ENCODE measurements around the gene FBXO24. TPM values are rescaled to one million over a fixed set of nuclear protein-coding genes. Genes with fewer than 3 reads are reported as not detected.

Gene FBXO24
- polyA plus RNA-seq, 2 donors, result 0.33 to 0.81 TPM

DNA sequence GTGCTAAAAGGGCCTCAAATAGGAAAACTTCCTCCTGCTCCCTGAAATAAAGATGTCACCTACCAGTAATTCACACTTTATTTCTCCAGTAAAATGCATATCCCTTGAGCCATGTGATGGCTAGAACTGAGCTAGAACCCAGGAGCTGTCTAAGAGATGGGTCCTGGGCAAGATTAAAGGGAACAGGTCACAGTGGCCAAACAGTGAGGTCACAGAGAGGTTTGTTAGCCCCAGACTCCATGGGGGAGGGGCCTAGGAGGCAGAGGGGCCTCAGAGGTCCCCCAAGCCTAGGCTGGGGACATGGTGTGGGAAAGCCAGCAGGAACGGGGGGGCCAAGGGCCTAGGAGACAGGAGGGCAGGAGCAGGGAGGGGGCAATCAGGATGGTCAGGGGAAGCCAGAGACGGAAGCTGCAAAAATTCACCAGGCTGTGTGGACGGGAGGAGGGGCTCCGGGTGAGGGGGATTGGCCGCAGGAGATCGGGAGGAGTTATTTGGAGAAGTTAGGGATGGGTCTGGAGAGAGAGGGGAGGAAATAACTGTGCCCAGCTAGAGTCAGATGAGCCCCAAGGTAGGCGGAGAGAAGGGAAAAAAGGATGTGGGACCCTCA, 3.3 kb downstream of the FBXO24 start:
- Histone ChIP-seq H3K27me3 (ENCODE audit: control insufficient read depth in 1 of 2, insufficient read depth in 2 of 2, low read length in 2 of 2) (no peaks in the 10 kb centered on the region), H3K9me3 (ENCODE audit: control insufficient read depth in 2 of 2, insufficient read depth in 1 of 2, low read depth in 1 of 2, low read length in 1 of 2) (no peaks in the 10 kb centered on the region), H3K36me3 (ENCODE audit: control insufficient read depth in 2 of 2, insufficient read depth in 2 of 2, low read length in 1 of 2) (no peaks in the 10 kb centered on the region), H3K4me1 (ENCODE audit: control insufficient read depth in 2 of 2, insufficient read depth in 2 of 2, low read length in 1 of 2) (peaks cover 0 to 10% of the 10 kb centered on the region in 2 donors), H3K4me3 (ENCODE audit: low read depth in 1 of 2, low read length in 2 of 2) (no peak overlapping the region), H3K27ac (ENCODE audit: low read depth in 2 of 2, low read length in 1 of 2) (no peak overlapping the region)
- WGBS, 2 donors, result 50 to 56% methylated on average over 7 of the region's 7 CpGs

DNA sequence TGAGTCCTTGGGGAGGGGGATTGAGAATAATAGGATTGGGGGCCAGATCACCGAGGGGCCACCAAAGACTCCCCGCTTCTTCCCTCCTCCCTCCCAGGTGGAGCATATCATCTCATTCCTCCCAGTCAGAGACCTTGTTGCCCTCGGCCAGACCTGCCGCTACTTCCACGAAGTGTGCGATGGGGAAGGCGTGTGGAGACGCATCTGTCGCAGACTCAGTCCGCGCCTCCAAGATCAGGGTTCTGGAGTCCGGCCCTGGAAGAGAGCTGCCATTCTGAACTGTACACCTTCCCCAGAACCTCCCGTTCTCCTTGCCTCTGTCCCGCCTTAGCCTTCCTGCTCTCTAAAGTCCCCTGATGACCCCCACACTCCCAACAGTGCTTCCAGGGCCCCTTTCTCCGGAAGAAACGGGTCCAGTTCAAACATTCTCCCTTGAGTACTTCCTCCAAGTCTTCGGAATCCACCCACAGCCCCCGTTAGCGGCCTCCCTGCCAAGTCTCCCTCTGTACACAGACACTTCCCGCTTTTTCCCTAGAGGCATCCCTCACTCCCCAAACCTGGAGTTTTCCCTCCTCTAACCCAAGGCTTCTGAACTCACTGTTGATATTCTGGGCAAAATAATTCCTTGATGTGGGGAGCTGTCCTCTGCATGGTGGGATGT, 4.1 kb downstream of the FBXO24 start:
- no peaks in the 10 kb centered on the region for H3K36me3 ChIP-seq (ENCODE audit: control insufficient read depth in 2 of 2, insufficient read depth in 2 of 2, low read length in 1 of 2)
- no peak overlapping the region for H3K4me3 ChIP-seq (ENCODE audit: low read depth in 1 of 2, low read length in 2 of 2)
- H3K9me3 ChIP-seq (ENCODE audit: control insufficient read depth in 2 of 2, insufficient read depth in 1 of 2, low read depth in 1 of 2, low read length in 1 of 2), result no peaks in the 10 kb centered on the region
- 24 to 28% methylated on average over 20 of the region's 20 CpGs for WGBS, 2 donors
- H3K27me3 ChIP-seq (ENCODE audit: control insufficient read depth in 1 of 2, insufficient read depth in 2 of 2, low read length in 2 of 2), result no peaks in the 10 kb centered on the region
- H3K27ac ChIP-seq (ENCODE audit: low read depth in 2 of 2, low read length in 1 of 2), result peak overlapping the region in 1 of 2 donors; percentile 2
- H3K4me1 ChIP-seq (ENCODE audit: control insufficient read depth in 2 of 2, insufficient read depth in 2 of 2, low read length in 1 of 2), result peaks cover 0 to 3% of the 10 kb centered on the region in 2 donors

DNA sequence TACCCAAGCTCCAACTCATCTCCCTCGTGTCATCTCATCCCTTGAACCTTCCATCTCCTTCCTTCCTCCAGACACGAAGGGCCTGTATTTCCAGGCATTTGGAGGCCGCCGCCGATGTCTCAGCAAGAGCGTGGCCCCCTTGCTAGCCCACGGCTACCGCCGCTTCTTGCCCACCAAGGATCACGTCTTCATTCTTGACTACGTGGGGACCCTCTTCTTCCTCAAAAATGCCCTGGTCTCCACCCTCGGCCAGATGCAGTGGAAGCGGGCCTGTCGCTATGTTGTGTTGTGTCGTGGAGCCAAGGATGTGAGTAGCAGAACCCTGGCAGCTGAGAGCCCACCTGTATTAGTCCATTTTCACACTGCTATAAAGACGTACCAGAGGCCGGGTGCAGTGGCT, 5.5 kb downstream of the FBXO24 start:
- H3K4me1 ChIP-seq (ENCODE audit: control insufficient read depth in 2 of 2, insufficient read depth in 2 of 2, low read length in 1 of 2), result peaks cover 0 to 2% of the 10 kb centered on the region in 2 donors
- WGBS, 2 donors, result 92 to 95% methylated on average over 17 of the region's 17 CpGs

DNA sequence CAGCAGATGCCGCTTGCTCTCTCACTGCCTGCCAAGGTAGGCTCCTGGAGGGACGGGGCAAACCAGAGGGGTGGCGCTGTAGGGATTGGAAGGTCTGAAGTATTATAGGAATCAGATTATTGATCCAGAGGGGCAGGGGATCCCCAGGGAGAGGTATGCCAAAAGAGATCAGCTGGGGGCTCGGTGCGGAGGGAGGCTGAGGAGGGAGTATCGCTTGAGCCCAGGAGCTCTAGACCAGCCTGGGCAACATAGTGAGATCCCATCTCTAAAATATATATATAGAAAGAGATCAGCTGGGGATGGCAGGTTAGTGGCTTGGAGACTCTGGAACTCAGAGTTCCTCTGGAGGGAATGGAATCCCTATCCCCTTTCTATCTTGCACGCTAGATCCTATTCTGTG, 9.1 kb downstream of the FBXO24 start:
- H3K4me3 ChIP-seq (ENCODE audit: low read depth in 1 of 2, low read length in 2 of 2), result no peak overlapping the region
- peaks cover 0 to 2% of the 10 kb centered on the region in 2 donors for H3K4me1 ChIP-seq (ENCODE audit: control insufficient read depth in 2 of 2, insufficient read depth in 2 of 2, low read length in 1 of 2)
- no peak overlapping the region for H3K27ac ChIP-seq (ENCODE audit: low read depth in 2 of 2, low read length in 1 of 2)
- H3K9me3 ChIP-seq (ENCODE audit: control insufficient read depth in 2 of 2, insufficient read depth in 1 of 2, low read depth in 1 of 2, low read length in 1 of 2), result no peaks in the 10 kb centered on the region
- WGBS, 2 donors, result 95 to 96% methylated on average over 7 of the region's 7 CpGs
- H3K36me3 ChIP-seq (ENCODE audit: control insufficient read depth in 2 of 2, insufficient read depth in 2 of 2, low read length in 1 of 2), result no peaks in the 10 kb centered on the region
- H3K27me3 ChIP-seq (ENCODE audit: control insufficient read depth in 1 of 2, insufficient read depth in 2 of 2, low read length in 2 of 2), result no peaks in the 10 kb centered on the region

More for the DNA sequence above, 5.5 kb downstream of the FBXO24 start:
- no peak overlapping the region for H3K27ac ChIP-seq (ENCODE audit: low read depth in 2 of 2, low read length in 1 of 2)
- H3K27me3 ChIP-seq (ENCODE audit: control insufficient read depth in 1 of 2, insufficient read depth in 2 of 2, low read length in 2 of 2), result no peaks in the 10 kb centered on the region
- H3K9me3 ChIP-seq (ENCODE audit: control insufficient read depth in 2 of 2, insufficient read depth in 1 of 2, low read depth in 1 of 2, low read length in 1 of 2), result no peaks in the 10 kb centered on the region
- H3K4me3 ChIP-seq (ENCODE audit: low read depth in 1 of 2, low read length in 2 of 2), result no peak overlapping the region
- H3K36me3 ChIP-seq (ENCODE audit: control insufficient read depth in 2 of 2, insufficient read depth in 2 of 2, low read length in 1 of 2), result no peaks in the 10 kb centered on the region

DNA sequence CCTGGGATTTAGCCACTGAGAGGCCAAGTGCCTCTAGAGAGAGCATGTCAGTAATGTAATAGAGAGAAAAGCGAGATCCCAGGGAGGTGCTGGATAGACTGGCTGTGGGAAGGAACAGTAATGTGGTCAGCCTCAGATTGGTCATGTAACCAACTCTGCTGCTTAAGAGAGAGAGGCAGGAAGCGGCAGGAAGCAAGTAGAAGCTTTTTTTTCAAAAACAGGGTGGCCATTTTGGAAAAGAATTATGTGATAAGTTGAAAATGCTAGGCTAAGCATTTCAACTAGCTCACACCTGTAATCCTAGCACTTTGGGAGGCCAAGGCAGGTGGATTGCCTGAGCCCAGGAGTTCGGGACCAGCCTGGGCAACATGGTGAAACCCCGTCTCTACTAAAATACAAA, 12.3 kb downstream of the FBXO24 start:
- WGBS, 2 donors, result 86 to 90% methylated on average over 4 of the region's 4 CpGs
- Histone ChIP-seq H3K4me1 (ENCODE audit: control insufficient read depth in 2 of 2, insufficient read depth in 2 of 2, low read length in 1 of 2) (peaks cover 0 to 2% of the 10 kb centered on the region in 2 donors), H3K4me3 (ENCODE audit: low read depth in 1 of 2, low read length in 2 of 2) (no peak overlapping the region), H3K27ac (ENCODE audit: low read depth in 2 of 2, low read length in 1 of 2) (no peak overlapping the region), H3K36me3 (ENCODE audit: control insufficient read depth in 2 of 2, insufficient read depth in 2 of 2, low read length in 1 of 2) (no peaks in the 10 kb centered on the region), H3K27me3 (ENCODE audit: control insufficient read depth in 1 of 2, insufficient read depth in 2 of 2, low read length in 2 of 2) (no peaks in the 10 kb centered on the region), H3K9me3 (ENCODE audit: control insufficient read depth in 2 of 2, insufficient read depth in 1 of 2, low read depth in 1 of 2, low read length in 1 of 2) (no peaks in the 10 kb centered on the region)

DNA sequence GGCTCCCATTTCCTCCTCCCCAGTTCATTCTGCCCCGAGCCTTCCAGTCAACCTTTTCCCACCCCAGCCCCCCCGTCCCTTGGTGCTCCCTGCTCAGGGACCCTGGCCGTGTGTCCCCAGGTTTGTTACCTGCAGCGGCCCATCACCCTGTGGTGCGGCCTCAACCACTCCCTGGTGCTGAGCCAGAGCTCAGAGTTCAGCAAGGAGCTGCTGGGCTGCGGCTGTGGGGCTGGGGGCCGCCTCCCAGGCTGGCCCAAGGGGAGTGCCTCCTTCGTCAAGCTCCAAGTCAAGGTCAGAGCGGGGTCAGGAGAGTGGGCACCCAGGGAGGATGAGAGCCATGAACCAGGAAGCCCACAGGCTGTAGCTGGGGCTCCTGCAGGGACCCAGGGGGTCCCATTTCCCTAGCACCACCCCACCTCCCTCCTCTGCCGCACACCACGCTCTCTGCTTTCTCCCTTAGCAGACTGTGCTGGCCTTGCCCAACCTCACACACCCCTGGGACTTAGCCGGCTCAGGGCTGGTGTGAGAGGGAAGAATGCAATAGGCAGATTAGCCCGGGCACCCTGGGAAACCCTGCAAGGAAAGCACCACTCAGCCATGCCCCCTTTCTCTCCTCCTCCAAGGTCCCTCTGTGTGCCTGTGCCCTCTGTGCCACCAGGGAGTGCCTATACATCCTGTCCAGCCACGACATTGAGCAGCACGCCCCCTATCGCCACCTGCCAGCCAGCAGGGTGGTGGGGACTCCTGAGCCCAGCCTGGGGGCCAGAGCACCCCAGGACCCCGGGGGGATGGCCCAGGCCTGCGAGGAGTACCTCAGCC, 14.0 kb downstream of the FBXO24 start:
- WGBS, 2 donors, result 70 to 71% methylated on average over 18 of the region's 18 CpGs
- Histone ChIP-seq H3K36me3 (ENCODE audit: control insufficient read depth in 2 of 2, insufficient read depth in 2 of 2, low read length in 1 of 2) (no peaks in the 10 kb centered on the region), H3K27ac (ENCODE audit: low read depth in 2 of 2, low read length in 1 of 2) (no peak overlapping the region), H3K9me3 (ENCODE audit: control insufficient read depth in 2 of 2, insufficient read depth in 1 of 2, low read depth in 1 of 2, low read length in 1 of 2) (no peaks in the 10 kb centered on the region), H3K4me1 (ENCODE audit: control insufficient read depth in 2 of 2, insufficient read depth in 2 of 2, low read length in 1 of 2) (no peaks in the 10 kb centered on the region), H3K4me3 (ENCODE audit: low read depth in 1 of 2, low read length in 2 of 2) (no peak overlapping the region), H3K27me3 (ENCODE audit: control insufficient read depth in 1 of 2, insufficient read depth in 2 of 2, low read length in 2 of 2) (no peaks in the 10 kb centered on the region)

DNA sequence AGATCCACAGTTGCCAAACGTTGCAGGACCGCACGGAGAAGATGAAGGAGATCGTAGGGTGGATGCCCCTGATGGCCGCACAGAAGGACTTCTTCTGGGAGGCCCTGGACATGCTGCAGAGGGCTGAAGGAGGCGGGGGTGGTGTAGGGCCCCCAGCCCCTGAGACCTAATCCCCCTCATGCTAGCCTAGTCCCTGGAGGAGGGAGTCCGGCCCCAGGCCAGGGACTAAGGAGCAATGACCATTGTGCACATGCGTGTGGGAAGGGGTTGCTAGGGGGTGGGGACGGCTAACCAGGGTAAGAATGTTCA, 14.6 kb downstream of the FBXO24 start:
- Histone ChIP-seq H3K27ac (ENCODE audit: low read depth in 2 of 2, low read length in 1 of 2) (no peak overlapping the region), H3K4me3 (ENCODE audit: low read depth in 1 of 2, low read length in 2 of 2) (no peak overlapping the region), H3K4me1 (ENCODE audit: control insufficient read depth in 2 of 2, insufficient read depth in 2 of 2, low read length in 1 of 2) (no peaks in the 10 kb centered on the region), H3K36me3 (ENCODE audit: control insufficient read depth in 2 of 2, insufficient read depth in 2 of 2, low read length in 1 of 2) (no peaks in the 10 kb centered on the region), H3K9me3 (ENCODE audit: control insufficient read depth in 2 of 2, insufficient read depth in 1 of 2, low read depth in 1 of 2, low read length in 1 of 2) (no peaks in the 10 kb centered on the region), H3K27me3 (ENCODE audit: control insufficient read depth in 1 of 2, insufficient read depth in 2 of 2, low read length in 2 of 2) (no peaks in the 10 kb centered on the region)
- 77 to 79% methylated on average over 9 of the region's 9 CpGs for WGBS, 2 donors

DNA sequence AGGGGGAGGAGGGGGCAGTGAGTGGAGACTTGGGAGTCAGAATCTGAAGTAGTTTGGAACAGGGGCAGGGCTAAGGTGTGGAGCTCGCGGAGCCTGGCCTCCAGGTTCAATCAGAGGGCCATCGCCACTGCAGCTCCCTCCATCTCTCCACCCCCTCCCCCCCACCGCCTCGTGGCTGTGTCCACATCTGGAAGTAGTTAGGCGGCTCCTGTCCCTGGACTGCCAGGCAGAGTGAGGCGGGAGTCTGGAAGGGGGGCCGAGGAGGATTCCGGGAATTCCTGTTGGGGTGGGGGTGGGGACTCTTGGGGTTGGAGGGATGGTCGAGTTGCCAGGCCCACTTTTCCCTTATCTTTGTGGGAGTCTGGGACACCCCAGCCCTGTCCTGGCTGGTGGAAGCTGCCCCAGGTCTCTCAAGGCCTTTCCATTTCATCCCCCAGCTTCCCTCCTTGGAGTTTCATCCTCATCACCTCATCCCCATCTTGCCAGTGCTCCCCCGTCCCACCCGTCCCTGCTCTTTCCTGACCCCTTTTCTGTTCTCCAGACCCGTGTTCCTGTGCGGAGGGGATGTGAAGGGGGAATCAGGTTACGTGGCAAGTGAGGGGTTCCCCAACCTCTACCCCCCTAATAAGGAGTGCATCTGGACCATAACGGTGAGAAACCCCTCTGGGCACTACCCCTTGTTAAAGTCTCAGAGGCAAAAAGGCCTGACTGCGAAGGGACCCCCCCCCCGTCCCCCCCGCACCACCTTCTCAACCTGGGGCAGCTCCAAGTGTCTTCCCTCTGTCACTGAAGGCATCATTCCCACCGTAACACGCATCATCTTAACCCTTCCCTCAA, 17.0 kb downstream of the FBXO24 start:
- Histone ChIP-seq H3K4me1 (ENCODE audit: control insufficient read depth in 2 of 2, insufficient read depth in 2 of 2, low read length in 1 of 2) (no peaks in the 10 kb centered on the region), H3K27me3 (ENCODE audit: control insufficient read depth in 1 of 2, insufficient read depth in 2 of 2, low read length in 2 of 2) (no peaks in the 10 kb centered on the region), H3K4me3 (ENCODE audit: low read depth in 1 of 2, low read length in 2 of 2) (no peak overlapping the region)

DNA sequence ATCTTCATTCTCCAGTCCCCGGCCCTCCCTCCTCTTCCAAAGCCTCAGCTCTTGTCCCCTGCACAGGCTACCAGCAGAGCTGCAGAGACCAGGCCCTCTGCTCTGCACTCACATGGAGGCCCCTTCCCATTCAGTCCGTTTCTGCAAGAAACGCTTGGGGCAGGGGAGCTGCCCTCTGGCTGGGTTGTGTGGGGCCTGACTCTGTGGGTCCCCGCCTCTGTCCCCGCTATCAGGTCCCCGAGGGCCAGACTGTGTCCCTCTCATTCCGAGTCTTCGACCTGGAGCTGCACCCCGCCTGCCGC, 17.5 kb downstream of the FBXO24 start:
- WGBS, 2 donors, result 10 to 12% methylated on average over 10 of the region's 10 CpGs
- no peaks in the 10 kb centered on the region for H3K9me3 ChIP-seq (ENCODE audit: control insufficient read depth in 2 of 2, insufficient read depth in 1 of 2, low read depth in 1 of 2, low read length in 1 of 2)
- no peaks in the 10 kb centered on the region for H3K36me3 ChIP-seq (ENCODE audit: control insufficient read depth in 2 of 2, insufficient read depth in 2 of 2, low read length in 1 of 2)
- H3K27me3 ChIP-seq (ENCODE audit: control insufficient read depth in 1 of 2, insufficient read depth in 2 of 2, low read length in 2 of 2), result no peaks in the 10 kb centered on the region
- H3K27ac ChIP-seq (ENCODE audit: low read depth in 2 of 2, low read length in 1 of 2), result peak overlapping the region; percentile 65 to 73
- no peaks in the 10 kb centered on the region for H3K4me1 ChIP-seq (ENCODE audit: control insufficient read depth in 2 of 2, insufficient read depth in 2 of 2, low read length in 1 of 2)
- peak overlapping the region; percentile 39 to 46 for H3K4me3 ChIP-seq (ENCODE audit: low read depth in 1 of 2, low read length in 2 of 2)

More for the DNA sequence above, 17.0 kb downstream of the FBXO24 start:
- Histone ChIP-seq H3K9me3 (ENCODE audit: control insufficient read depth in 2 of 2, insufficient read depth in 1 of 2, low read depth in 1 of 2, low read length in 1 of 2) (no peaks in the 10 kb centered on the region), H3K27ac (ENCODE audit: low read depth in 2 of 2, low read length in 1 of 2) (peak overlapping the region; percentile 65 to 73), H3K36me3 (ENCODE audit: control insufficient read depth in 2 of 2, insufficient read depth in 2 of 2, low read length in 1 of 2) (no peaks in the 10 kb centered on the region)
- 42 to 46% methylated on average over 21 of the region's 21 CpGs for WGBS, 2 donors
